Thoracic aorta (tissue), 2 donors: ENCODE results near the gene KBTBD4. TPM values are rescaled to one million over a fixed set of nuclear protein-coding genes. Genes with fewer than 3 reads are reported as not detected.

Source experiments
- ATAC-seq: fragments of 150-250 bp; one replicate; pipeline ENCODE4 v1.8.0; 2017; ENCODE audit warnings: low read depth; ENCODE audit not compliant: insufficient number of reproducible peaks, low FRiP score
- DNase-seq: peaks from one replicate; pipeline ENCODE4 v3.0.0-alpha.2; 2020; ENCODE audit warnings: low spot score
- H3K27ac ChIP-seq, 2 donors: fragments of 200-600 bp; sonication (generic); 1 replicate in 1 of 2; 2 replicates in 1 of 2; pipeline ENCODE4 v1.5.1; 2016; ENCODE audit warnings: mild to moderate bottlenecking in 2 of 2, moderate library complexity in 2 of 2
- H3K27me3 ChIP-seq: fragments of 200-600 bp; sonication (generic); replicated peaks from 2 replicates; pipeline ENCODE4 v1.6.0; 2016; ENCODE audit warnings: mild to moderate bottlenecking; ENCODE audit not compliant: insufficient read depth
- H3K36me3 ChIP-seq: fragments of 200-600 bp; sonication (generic); one replicate; pipeline ENCODE4 v1.5.1; 2016
- H3K4me1 ChIP-seq, 2 donors: fragments of 200-600 bp; sonication (generic); 1 replicate in 1 of 2; 2 replicates in 1 of 2; pipeline versions ENCODE4 v1.5.1 to v1.6.0; 2016; ENCODE audit warnings: low read depth in 2 of 2, mild to moderate bottlenecking in 1 of 2; ENCODE audit not compliant: control insufficient read depth in 1 of 2
- H3K4me3 ChIP-seq: fragments of 200-600 bp; sonication (generic); 2 replicates; pipeline ENCODE4 v1.5.1; 2016; ENCODE audit warnings: mild to moderate bottlenecking
- H3K9me3 ChIP-seq: fragments of 200-600 bp; sonication (generic); 2 replicates; pipeline ENCODE4 v1.5.1; 2016
- total RNA-seq, 2 donors: library from RNA; depleted of rRNA; stranded (reverse); fragments of >200 nt; gene quantifications; one replicate each; pipeline versions ENCODE4 v1.1.0 to v1.2.3, GENCODE V29; 2016
- TF ChIP-seq, protein P1 (sequence below): fragments of 200-600 bp; sonication (generic); IDR thresholded peaks from one replicate; pipeline ENCODE4 v1.5.1; 2019; ENCODE audit warnings: antibody characterized with exemption

Gene KBTBD4
- total RNA-seq: 10 to 100 TPM; 14.9 to 19.1 TPM

DNA sequence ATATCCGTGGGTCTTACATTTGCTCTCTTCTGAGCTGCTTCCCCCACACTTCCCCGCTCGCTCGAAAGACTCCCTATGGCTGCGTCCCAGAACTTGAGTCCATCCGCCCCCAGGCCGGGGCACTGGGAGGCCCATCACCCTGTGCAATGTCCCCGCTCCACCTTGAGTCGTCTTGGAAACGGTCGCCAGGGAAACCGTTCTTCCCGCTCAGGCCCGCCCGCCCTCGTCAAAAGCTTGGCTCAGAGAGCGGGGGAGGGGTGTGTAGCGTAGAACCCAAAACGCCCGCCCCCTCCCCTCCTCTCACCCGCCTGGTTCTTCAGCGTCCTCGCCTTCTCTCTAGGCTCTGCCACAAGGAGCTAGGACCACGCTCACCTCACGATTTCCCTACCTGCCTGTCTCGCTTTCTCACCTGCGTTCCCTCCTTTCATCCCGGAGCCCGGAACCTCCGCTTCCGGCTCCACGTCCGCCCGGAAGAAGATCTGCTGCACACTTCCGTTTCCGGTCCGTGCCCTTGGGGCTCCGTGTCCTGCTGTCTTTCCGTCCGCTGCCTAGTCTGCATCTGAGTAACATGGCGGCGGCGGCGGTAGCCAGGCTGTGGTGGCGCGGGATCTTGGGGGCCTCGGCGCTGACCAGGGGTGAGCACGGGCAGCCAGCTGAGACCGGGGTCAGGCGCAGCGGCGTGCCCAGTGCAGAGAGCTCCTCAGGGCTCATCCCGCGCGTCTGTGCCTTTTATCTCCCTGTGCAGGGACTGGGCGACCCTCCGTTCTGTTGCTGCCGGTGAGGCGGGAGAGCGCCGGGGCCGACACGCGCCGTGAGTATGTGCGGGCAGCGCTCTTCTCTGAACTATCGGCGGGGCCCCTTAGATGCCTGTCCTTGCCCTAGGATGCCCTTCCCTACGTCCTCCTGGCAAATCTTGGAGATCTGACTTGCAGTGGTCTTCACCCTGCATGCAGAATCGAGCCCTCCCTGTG lies at the start of gene KBTBD4, which contains the start of gene NDUFS3:
Gene KBTBD4 (minus strand): TSS at position 447 of the 971 bp plus-strand sequence. CDS start 19 bp downstream, at position 428.
Gene NDUFS3 (plus strand): TSS at position 551 of the 971 bp plus-strand sequence. CDS start 18 bp downstream, at position 569.
- peak within 1 kb of the TSS; percentile 89 for H3K4me3 ChIP-seq
- TF ChIP-seq, protein P1, sequence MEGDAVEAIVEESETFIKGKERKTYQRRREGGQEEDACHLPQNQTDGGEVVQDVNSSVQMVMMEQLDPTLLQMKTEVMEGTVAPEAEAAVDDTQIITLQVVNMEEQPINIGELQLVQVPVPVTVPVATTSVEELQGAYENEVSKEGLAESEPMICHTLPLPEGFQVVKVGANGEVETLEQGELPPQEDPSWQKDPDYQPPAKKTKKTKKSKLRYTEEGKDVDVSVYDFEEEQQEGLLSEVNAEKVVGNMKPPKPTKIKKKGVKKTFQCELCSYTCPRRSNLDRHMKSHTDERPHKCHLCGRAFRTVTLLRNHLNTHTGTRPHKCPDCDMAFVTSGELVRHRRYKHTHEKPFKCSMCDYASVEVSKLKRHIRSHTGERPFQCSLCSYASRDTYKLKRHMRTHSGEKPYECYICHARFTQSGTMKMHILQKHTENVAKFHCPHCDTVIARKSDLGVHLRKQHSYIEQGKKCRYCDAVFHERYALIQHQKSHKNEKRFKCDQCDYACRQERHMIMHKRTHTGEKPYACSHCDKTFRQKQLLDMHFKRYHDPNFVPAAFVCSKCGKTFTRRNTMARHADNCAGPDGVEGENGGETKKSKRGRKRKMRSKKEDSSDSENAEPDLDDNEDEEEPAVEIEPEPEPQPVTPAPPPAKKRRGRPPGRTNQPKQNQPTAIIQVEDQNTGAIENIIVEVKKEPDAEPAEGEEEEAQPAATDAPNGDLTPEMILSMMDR: no peak
- no peaks in the 10 kb centered on the region for H3K27me3 ChIP-seq
- peak; percentile 74 for ATAC-seq
- peak within 1 kb of the TSS; percentile 48 to 72 for H3K27ac ChIP-seq
- peaks cover 16 to 30% of the 10 kb centered on the region in 2 donors for H3K4me1 ChIP-seq
- H3K9me3 ChIP-seq: no peaks in the 10 kb centered on the region
- H3K36me3 ChIP-seq: peaks cover 36% of the 10 kb centered on the region
- DNase-seq: peak; percentile 74

DNA sequence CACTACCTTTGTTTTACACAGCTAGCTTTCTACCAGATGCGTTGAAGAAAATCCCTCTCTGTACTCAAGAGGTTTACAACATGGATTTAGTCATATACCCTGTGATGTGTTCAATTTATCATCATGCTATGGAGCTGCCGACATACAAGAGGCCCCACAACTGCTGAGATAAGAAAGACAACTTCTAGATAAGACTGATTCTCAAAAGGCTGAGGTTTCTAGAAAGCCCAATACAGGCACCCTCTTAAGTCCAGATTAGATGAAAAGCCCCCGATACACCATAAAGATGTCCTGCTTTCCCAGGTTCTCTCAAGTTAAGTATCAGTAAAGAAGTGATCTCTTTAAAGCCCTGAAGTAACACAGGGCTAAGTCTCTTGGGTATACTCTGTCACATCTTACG lies 49.3 kb upstream of the KBTBD4 start:
- Histone ChIP-seq H3K4me3 (no peak overlapping the region), H3K27me3 (no peaks in the 10 kb centered on the region), H3K27ac (no peak overlapping the region), H3K36me3 (peaks cover 52% of the 10 kb centered on the region), H3K4me1 (no peaks in the 10 kb centered on the region), H3K9me3 (no peaks in the 10 kb centered on the region)
- TF ChIP-seq, protein P1: no peak
- DNase-seq: no peak
- ATAC-seq: no peak

DNA sequence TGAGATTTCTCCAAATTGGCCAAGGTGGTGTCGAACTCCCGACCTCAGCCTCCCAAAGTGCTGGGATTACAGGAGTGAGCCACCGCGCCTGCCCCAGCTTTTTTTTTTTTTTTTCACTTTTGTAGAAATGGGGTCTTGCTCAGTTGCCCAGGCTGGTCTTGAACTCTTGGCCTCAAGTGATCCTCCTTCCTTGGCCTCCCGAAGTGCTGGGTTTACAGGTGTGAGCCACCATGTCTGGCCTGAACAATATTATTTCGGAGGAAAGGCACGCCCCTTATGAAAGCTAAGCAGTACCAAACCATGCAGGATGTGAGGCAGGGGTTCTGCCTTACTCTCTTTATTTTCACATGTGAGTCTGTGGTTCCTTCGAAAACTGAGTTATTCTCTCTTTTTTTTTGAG lies 47.5 kb upstream of the KBTBD4 start:
- DNase-seq: no peak
- ATAC-seq: no peak
- Histone ChIP-seq H3K27me3 (no peaks in the 10 kb centered on the region), H3K36me3 (peaks cover 56% of the 10 kb centered on the region), H3K27ac (no peak overlapping the region), H3K9me3 (no peaks in the 10 kb centered on the region), H3K4me1 (no peaks in the 10 kb centered on the region), H3K4me3 (no peak overlapping the region)
- TF ChIP-seq, protein P1: no peak

DNA sequence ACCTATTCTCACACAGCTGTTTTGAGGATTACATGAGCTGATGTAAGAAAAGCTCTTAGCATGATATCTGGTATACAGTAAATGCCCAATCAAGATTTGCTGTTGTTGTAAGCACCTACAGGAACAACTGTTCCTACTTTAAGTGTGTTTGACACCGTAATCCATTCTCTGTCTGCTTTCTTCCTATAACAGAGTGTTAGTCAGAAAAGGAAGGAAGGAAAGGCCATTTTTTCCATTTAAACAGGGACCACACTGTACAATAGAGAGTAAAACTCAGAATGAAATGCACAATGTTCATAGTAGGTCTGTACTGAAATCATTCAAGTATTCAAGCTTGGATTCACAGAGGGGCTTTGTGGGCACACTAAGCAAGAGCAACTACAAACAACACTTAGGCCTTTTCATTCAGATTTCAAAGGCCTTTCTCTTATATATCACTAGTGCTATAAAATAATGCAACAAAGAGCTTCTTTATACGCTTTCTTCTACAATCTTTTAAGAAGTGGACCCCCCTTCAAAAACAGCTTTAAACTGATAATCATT lies 42.1 kb upstream of the KBTBD4 start:
- DNase-seq (no peak), ATAC-seq (no peak)
- H3K4me3 ChIP-seq: no peak overlapping the region
- TF ChIP-seq, protein P1: no peak
- peaks cover 36% of the 10 kb centered on the region for H3K36me3 ChIP-seq
- H3K27me3 ChIP-seq: no peaks in the 10 kb centered on the region
- H3K4me1 ChIP-seq: no peaks in the 10 kb centered on the region
- H3K9me3 ChIP-seq: no peaks in the 10 kb centered on the region
- no peak overlapping the region for H3K27ac ChIP-seq

DNA sequence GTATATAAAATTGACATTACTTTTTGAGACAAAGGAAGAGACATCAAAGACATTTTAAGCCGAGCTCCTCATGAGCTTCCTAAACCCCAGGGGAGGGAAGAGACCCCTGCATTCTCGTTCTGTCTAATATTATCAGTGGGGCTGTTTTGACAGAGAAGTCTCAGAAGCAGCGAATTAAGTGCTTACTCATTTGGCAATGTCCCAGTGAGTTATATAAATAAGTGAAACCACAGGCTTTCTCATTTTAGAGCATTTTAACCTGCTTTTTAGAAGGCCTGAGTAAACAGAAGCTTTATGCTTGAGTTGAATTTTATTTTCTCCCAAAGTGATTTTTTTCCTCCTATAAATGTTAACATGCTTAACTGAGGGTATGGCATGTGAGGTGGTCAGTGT lies 38.6 kb upstream of the KBTBD4 start:
- Histone ChIP-seq H3K9me3 (no peaks in the 10 kb centered on the region), H3K4me3 (no peak overlapping the region), H3K4me1 (no peaks in the 10 kb centered on the region), H3K27ac (no peak overlapping the region), H3K27me3 (no peaks in the 10 kb centered on the region), H3K36me3 (peaks cover 25% of the 10 kb centered on the region)
- TF ChIP-seq, protein P1: no peak
- ATAC-seq (no peak), DNase-seq (no peak)
